Smooth muscle cell (in vitro differentiated cells): ENCODE data around the gene SMIM32. TPM values are rescaled to one million over a fixed set of nuclear protein-coding genes. Genes with fewer than 3 reads are reported as not detected.

Source experiments
- DNase-seq: peaks from one replicate; lab custom pipeline; 2025; ENCODE audit not compliant: unreplicated experiment; lab: John Stamatoyannopoulos, UW
- H2AFZ ChIP-seq: fragments of 200-600 bp; sonication (generic); 2 replicates; pipeline ENCODE4 v1.6.0; 2016; ENCODE audit warnings: antibody characterized with exemption, low read depth, mild to moderate bottlenecking
- H3F3A ChIP-seq: fragments of 200-600 bp; sonication (generic); 2 replicates; pipeline ENCODE4 v1.6.0; 2017; ENCODE audit warnings: antibody characterized with exemption, low read depth
- H3K27ac ChIP-seq: fragments of 200-600 bp; sonication (generic); 2 replicates; pipeline ENCODE4 v1.5.1; 2016; ENCODE audit warnings: low read depth, mild to moderate bottlenecking
- H3K27me3 ChIP-seq: fragments of 200-600 bp; sonication (generic); 2 replicates; pipeline ENCODE4 v1.6.1; 2016; ENCODE audit warnings: low read depth, mild to moderate bottlenecking
- H3K36me3 ChIP-seq: fragments of 200-600 bp; sonication (generic); 2 replicates; pipeline ENCODE4 v1.5.1; 2016; ENCODE audit warnings: low read depth
- H3K4me1 ChIP-seq: fragments of 200-600 bp; sonication (generic); 2 replicates; pipeline ENCODE4 v1.5.1; 2016; ENCODE audit warnings: low read depth
- H3K4me2 ChIP-seq: fragments of 200-600 bp; sonication (generic); 2 replicates; pipeline ENCODE4 v1.6.0; 2016; ENCODE audit warnings: mild to moderate bottlenecking
- H3K4me3 ChIP-seq: fragments of 200-600 bp; sonication (generic); 2 replicates; pipeline ENCODE4 v1.5.1; 2016; ENCODE audit warnings: mild to moderate bottlenecking
- H3K79me2 ChIP-seq: fragments of 200-600 bp; sonication (generic); 2 replicates; pipeline ENCODE4 v1.6.0; 2016; ENCODE audit warnings: low read depth, mild to moderate bottlenecking
- H3K9ac ChIP-seq: fragments of 200-600 bp; sonication (generic); 2 replicates; pipeline ENCODE4 v1.6.0; 2016; ENCODE audit warnings: low read depth
- H3K9me3 ChIP-seq: fragments of 200-600 bp; sonication (generic); replicated peaks from 2 replicates; pipeline ENCODE4 v1.5.1; 2016; ENCODE audit warnings: low read depth
- H4K20me1 ChIP-seq: fragments of 200-600 bp; sonication (generic); 2 replicates; pipeline ENCODE4 v1.6.0; 2016; ENCODE audit warnings: low read depth
- WGBS: methylation state at CpG from one replicate; pipeline ENCODE4 v1.1.7; 2016; ENCODE audit warnings: low lambda C conversion rate; 5-methylcytosine and 5-hydroxymethylcytosine counted together
- polyA plus RNA-seq: library from polyadenylated mRNA; unstranded; fragments of >200 nt; fragmentation: Nextera tagmentation; extraction: Ambion mirVana; gene quantifications from 2 replicates; pipeline ENCODE4 v1.2.1, GENCODE V29; 2016
- total RNA-seq: library from RNA; depleted of rRNA; stranded (reverse); fragments of >200 nt; gene quantifications from 2 replicates; pipeline ENCODE4 v1.2.3, GENCODE V29; 2014
- TF ChIP-seq, protein P1 (sequence below): fragments of 200-600 bp; sonication (generic); IDR thresholded peaks from 2 replicates; pipeline ENCODE4 v1.5.1; 2017; ENCODE audit warnings: borderline replicate concordance, mild to moderate bottlenecking, antibody characterized with exemption; ENCODE audit not compliant: insufficient read depth, poor library complexity, severe bottlenecking

Gene SMIM32
- total and polyA plus RNA-seq, 2 experiments from 2014 or later: 1.5 to 2.2 TPM

DNA sequence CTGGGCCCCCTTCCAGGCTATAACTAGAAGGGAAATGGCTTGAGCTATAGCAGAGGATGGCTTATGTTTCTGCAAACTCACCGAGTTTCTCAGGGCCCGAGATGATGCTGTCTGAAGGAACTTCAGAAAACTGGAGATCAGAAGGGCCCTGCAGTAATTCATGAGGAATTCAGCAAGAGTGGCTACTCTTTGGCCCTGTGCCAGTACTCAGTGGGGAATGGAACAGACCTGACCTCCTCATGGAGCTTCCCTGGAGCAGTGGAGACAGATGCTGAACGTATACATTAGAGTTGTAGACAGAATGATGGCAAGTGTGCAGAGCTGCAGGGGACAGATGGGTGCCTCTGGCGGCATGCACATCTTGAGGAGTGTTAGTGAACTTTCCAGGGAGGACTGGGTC is 17.3 kb upstream of the SMIM32 start:
- Histone ChIP-seq H3K9ac (no peak overlapping the region), H3K27me3 (peaks cover 6% of the 10 kb centered on the region), H3K27ac (no peak overlapping the region), H4K20me1 (no peaks in the 10 kb centered on the region), H3K4me2 (no peak overlapping the region), H3K4me1 (no peaks in the 10 kb centered on the region), H3K36me3 (no peaks in the 10 kb centered on the region), H3K79me2 (no peaks in the 10 kb centered on the region), H2AFZ (no peak overlapping the region), H3K9me3 (no peaks in the 10 kb centered on the region), H3F3A (no peaks in the 10 kb centered on the region), H3K4me3 (no peak overlapping the region)
- TF ChIP-seq, protein P1, sequence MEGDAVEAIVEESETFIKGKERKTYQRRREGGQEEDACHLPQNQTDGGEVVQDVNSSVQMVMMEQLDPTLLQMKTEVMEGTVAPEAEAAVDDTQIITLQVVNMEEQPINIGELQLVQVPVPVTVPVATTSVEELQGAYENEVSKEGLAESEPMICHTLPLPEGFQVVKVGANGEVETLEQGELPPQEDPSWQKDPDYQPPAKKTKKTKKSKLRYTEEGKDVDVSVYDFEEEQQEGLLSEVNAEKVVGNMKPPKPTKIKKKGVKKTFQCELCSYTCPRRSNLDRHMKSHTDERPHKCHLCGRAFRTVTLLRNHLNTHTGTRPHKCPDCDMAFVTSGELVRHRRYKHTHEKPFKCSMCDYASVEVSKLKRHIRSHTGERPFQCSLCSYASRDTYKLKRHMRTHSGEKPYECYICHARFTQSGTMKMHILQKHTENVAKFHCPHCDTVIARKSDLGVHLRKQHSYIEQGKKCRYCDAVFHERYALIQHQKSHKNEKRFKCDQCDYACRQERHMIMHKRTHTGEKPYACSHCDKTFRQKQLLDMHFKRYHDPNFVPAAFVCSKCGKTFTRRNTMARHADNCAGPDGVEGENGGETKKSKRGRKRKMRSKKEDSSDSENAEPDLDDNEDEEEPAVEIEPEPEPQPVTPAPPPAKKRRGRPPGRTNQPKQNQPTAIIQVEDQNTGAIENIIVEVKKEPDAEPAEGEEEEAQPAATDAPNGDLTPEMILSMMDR: no peak
- 84% methylated on average over 4 of the region's 4 CpGs for WGBS
- no peak for DNase-seq

DNA sequence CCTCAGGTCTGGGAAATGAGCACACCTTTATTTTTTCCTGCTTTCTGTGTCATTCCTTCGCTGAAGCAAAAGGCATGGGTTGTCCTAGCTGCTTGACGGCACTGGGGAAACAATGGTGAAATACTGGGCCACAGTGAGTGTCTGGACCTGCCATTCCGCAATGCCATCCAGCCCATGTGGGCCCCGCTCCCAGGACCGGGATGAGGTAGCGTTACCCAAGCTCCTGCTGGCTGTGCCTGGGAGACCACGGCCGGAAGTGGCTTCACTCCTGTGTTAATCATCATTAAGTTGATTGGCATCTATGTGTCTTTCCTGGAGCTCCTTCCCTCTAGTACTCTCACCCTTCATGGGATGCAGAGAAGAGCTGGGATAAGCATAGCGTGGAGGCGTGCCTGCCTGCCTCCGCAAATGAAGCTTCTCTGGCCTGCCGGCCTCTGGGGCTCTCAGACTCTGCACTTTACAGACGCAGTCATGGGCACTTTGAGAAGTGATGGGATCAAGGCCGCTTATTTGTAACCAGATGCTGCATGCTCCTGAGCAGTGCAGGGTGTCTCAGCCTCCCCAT is 16.5 kb upstream of the SMIM32 start:
- WGBS: 94% methylated on average over 14 of the region's 14 CpGs
- no peaks in the 10 kb centered on the region for H3F3A ChIP-seq
- H3K4me3 ChIP-seq: no peak overlapping the region
- H3K36me3 ChIP-seq: no peaks in the 10 kb centered on the region
- H3K27me3 ChIP-seq: peaks cover 6% of the 10 kb centered on the region
- H4K20me1 ChIP-seq: no peaks in the 10 kb centered on the region
- no peak overlapping the region for H3K27ac ChIP-seq
- H3K4me1 ChIP-seq: no peaks in the 10 kb centered on the region
- H3K9me3 ChIP-seq: no peaks in the 10 kb centered on the region
- no peaks in the 10 kb centered on the region for H3K79me2 ChIP-seq
- H3K4me2 ChIP-seq: no peak overlapping the region
- H3K9ac ChIP-seq: no peak overlapping the region
- DNase-seq: no peak
- TF ChIP-seq, protein P1: no peak
- no peak overlapping the region for H2AFZ ChIP-seq

DNA sequence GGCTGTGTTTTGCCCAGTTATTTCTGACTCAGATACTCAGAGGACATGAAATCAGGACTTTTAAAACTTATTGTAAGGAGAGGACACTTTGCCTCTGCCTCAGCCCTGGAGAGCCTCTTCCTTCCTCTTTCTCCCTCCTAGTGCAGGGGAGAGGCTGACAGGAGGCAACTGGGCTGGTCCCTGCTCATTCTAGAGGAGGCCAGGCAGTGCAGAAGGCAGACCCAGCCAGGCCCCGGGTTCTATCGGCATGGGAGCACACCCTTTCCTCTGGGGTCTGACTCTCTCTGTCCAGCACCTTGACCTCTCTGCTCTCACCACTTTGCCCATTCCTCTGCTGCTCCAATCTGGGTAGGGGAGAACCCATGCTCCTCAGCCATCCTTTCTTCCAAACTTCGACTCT is 16.0 kb upstream of the SMIM32 start:
- no peaks in the 10 kb centered on the region for H3K9me3 ChIP-seq
- H3K27ac ChIP-seq: no peak overlapping the region
- no peak for DNase-seq
- no peaks in the 10 kb centered on the region for H3K79me2 ChIP-seq
- H3K36me3 ChIP-seq: no peaks in the 10 kb centered on the region
- no peaks in the 10 kb centered on the region for H3K4me1 ChIP-seq
- TF ChIP-seq, protein P1: no peak
- H2AFZ ChIP-seq: no peak overlapping the region
- peaks cover 6% of the 10 kb centered on the region for H3K27me3 ChIP-seq
- no peak overlapping the region for H3K4me3 ChIP-seq
- no peaks in the 10 kb centered on the region for H3F3A ChIP-seq
- no peak overlapping the region for H3K9ac ChIP-seq
- H3K4me2 ChIP-seq: no peak overlapping the region
- WGBS: 98% methylated on average over 3 of the region's 3 CpGs
- H4K20me1 ChIP-seq: no peaks in the 10 kb centered on the region

DNA sequence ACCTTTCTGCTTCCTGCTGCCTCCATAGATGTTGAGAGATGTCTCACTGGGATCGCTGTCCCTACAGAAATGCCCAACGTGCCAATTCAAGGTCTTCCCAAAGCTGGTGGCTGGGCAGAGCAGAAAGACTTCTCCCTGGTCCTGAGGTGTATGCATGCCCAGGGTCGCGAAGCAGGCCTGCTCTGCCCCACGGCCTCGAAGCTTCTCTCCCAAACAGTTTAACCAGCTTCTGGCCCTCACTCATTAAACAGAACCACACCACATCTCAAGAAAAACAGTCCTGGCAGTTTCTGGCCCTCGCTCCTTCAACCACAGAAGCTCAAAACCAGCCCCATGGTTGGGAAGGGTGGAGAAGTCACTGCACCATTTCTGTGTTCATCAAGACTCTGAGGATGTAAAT is 14.7 kb upstream of the SMIM32 start:
- Histone ChIP-seq H3K9ac (no peak overlapping the region), H3K9me3 (no peaks in the 10 kb centered on the region), H3K4me2 (no peak overlapping the region), H3K36me3 (no peaks in the 10 kb centered on the region), H4K20me1 (no peaks in the 10 kb centered on the region), H3K4me3 (no peak overlapping the region), H3K79me2 (no peaks in the 10 kb centered on the region), H2AFZ (no peak overlapping the region), H3F3A (no peaks in the 10 kb centered on the region), H3K4me1 (peaks cover 8% of the 10 kb centered on the region), H3K27ac (no peak overlapping the region), H3K27me3 (peaks cover 6% of the 10 kb centered on the region)
- DNase-seq: no peak
- TF ChIP-seq, protein P1: no peak
- 94% methylated on average over 7 of the region's 7 CpGs for WGBS
